H1 (cell line): ENCODE data around the gene RCC2. TPM values are rescaled to one million over a fixed set of nuclear protein-coding genes. Genes with fewer than 3 reads are reported as not detected.

Experiments used
- CTCF ChIA-PET: fragments of 300-600 bp; sonication (Branson Sonifier 250); formaldehyde crosslinking; loops from one replicate; lab custom pipeline; 2021; ENCODE audit not compliant: partially characterized antibody; lab: Charles Lee
- POLR2A ChIA-PET: fragments of 300-600 bp; sonication (Branson Sonifier 250); formaldehyde crosslinking; loops from one replicate; lab custom pipeline; 2021; ENCODE audit warnings: inconsistent platforms; ENCODE audit not compliant: partially characterized antibody; lab: Charles Lee
- DNase-seq, 2 experiments: peaks; one replicate each; pipeline versions ENCODE4 v3.0.0 to v3.0.0-alpha.2; 2010 to 2022; ENCODE audit warnings: low spot score in 2 of 2, low read depth in 1 of 2, mixed read lengths in 1 of 2
- FAIRE-seq: peaks from 2 replicates; lab custom pipeline; 2011; peaks lifted over from hg19 to GRCh38; lab: Jason Lieb, UNC
- H2AFZ ChIP-seq: 2 replicates; pipeline ENCODE4 v1.8.1; 2012; ENCODE audit warnings: low read length, inconsistent platforms
- H2AK5ac ChIP-seq: 2 replicates; pipeline ENCODE4 v1.6.1; 2013; ENCODE audit warnings: low read depth, low read length
- H2BK120ac ChIP-seq: replicated peaks from 2 replicates; pipeline ENCODE3; 2013; ENCODE audit warnings: low read depth, low read length, inconsistent platforms
- H2BK12ac ChIP-seq: 2 replicates; pipeline ENCODE4 v1.6.1; 2013; ENCODE audit warnings: low read depth, low read length
- H2BK15ac ChIP-seq: 2 replicates; pipeline ENCODE4 v1.6.1; 2013; ENCODE audit warnings: low read length
- H2BK20ac ChIP-seq: 2 replicates; pipeline ENCODE4 v1.6.1; 2013; ENCODE audit warnings: low read length
- H2BK5ac ChIP-seq: 2 replicates; pipeline ENCODE4 v1.6.1; 2013; ENCODE audit warnings: low read depth, low read length
- H3K14ac ChIP-seq: 2 replicates; pipeline ENCODE4 v1.6.1; 2013; ENCODE audit warnings: inconsistent platforms; ENCODE audit not compliant: insufficient read length
- H3K18ac ChIP-seq: 2 replicates; pipeline ENCODE4 v1.6.1; 2013; ENCODE audit warnings: low read length; ENCODE audit errors: extremely low read depth
- H3K23ac ChIP-seq: 2 replicates; pipeline ENCODE4 v1.6.1; 2013; ENCODE audit warnings: inconsistent platforms; ENCODE audit not compliant: insufficient read length
- H3K23me2 ChIP-seq: 2 replicates; pipeline ENCODE4 v1.6.1; 2013; ENCODE audit warnings: low read depth, low read length
- H3K27ac ChIP-seq: 2 replicates; pipeline ENCODE4 v1.6.1; 2011; ENCODE audit warnings: low read depth, low read length, inconsistent platforms
- H3K27me3 ChIP-seq, 4 experiments: replicated peaks in 1 of 4; 1 replicate in 1 of 4; 2 replicates in 3 of 4; pipeline versions ENCODE4 v1.6.1 to v1.8.1; 2011 to 2013; ENCODE audit warnings: low read length in 3 of 4, mild to moderate bottlenecking in 3 of 4, inconsistent platforms in 2 of 4, mixed read lengths in 2 of 4, moderate library complexity in 1 of 4; ENCODE audit not compliant: control insufficient read depth in 3 of 4, insufficient read depth in 3 of 4; ENCODE audit errors: extremely low read depth in 1 of 4
- H3K36me3 ChIP-seq, 4 experiments: 2 replicates each; pipeline versions ENCODE4 v1.6.1 to v1.8.1; 2011 to 2013; ENCODE audit warnings: mild to moderate bottlenecking in 4 of 4, low read length in 3 of 4, moderate library complexity in 2 of 4, control low read depth in 1 of 4, inconsistent platforms in 1 of 4; ENCODE audit not compliant: insufficient read depth in 4 of 4, control insufficient read depth in 2 of 4
- H3K4ac ChIP-seq: replicated peaks from 2 replicates; pipeline ENCODE3; 2013; ENCODE audit warnings: low read length, low read depth, mixed read lengths, inconsistent platforms; ENCODE audit not compliant: insufficient read length
- H3K4me1 ChIP-seq, 4 experiments: replicated peaks in 1 of 4; 1 replicate in 1 of 4; 2 replicates in 3 of 4; pipeline versions ENCODE4 v1.6.1 to v1.8.1; 2011 to 2013; ENCODE audit warnings: low read length in 3 of 4, inconsistent platforms in 2 of 4, mixed read lengths in 1 of 4; ENCODE audit not compliant: insufficient read depth in 4 of 4, control insufficient read depth in 3 of 4
- H3K4me2 ChIP-seq, 2 experiments: 2 replicates each; pipeline versions ENCODE4 v1.6.1 to v1.8.1; 2011 to 2013; ENCODE audit warnings: low read depth in 2 of 2, low read length in 2 of 2, control low read depth in 1 of 2, inconsistent platforms in 1 of 2, mild to moderate bottlenecking in 1 of 2; ENCODE audit not compliant: insufficient read depth in 1 of 2
- H3K4me3 ChIP-seq, 4 experiments: fragments of 200-600, 300-600 bp in 1 of 4; sonication (generic), shearing (Covaris generic), sonication (Bioruptor Twin) in 1 of 4; 2 replicates each; pipeline versions ENCODE4 v1.5.1 to v1.8.1; 2011 to 2016; ENCODE audit warnings: low read length in 4 of 4, low read depth in 3 of 4, control low read depth in 2 of 4, inconsistent platforms in 2 of 4, mild to moderate bottlenecking in 2 of 4, mixed read lengths in 1 of 4, moderate library complexity in 1 of 4; ENCODE audit not compliant: insufficient read depth in 2 of 4; ENCODE audit errors: extremely low read depth in 1 of 4
- H3K56ac ChIP-seq: replicated peaks from 2 replicates; pipeline ENCODE3; 2013; ENCODE audit warnings: low read depth, mild to moderate bottlenecking, mixed read lengths, low read length, inconsistent platforms; ENCODE audit not compliant: insufficient read length
- H3K79me1 ChIP-seq: 2 replicates; pipeline ENCODE4 v1.6.1; 2013; ENCODE audit warnings: low read depth, low read length, control low read depth
- H3K79me2 ChIP-seq, 2 experiments: 2 replicates each; pipeline versions ENCODE4 v1.6.1 to v1.8.1; 2012 to 2013; ENCODE audit warnings: low read length in 2 of 2, mild to moderate bottlenecking in 2 of 2, inconsistent platforms in 1 of 2; ENCODE audit not compliant: insufficient read depth in 2 of 2, control insufficient read depth in 1 of 2
- H3K9ac ChIP-seq, 4 experiments: replicated peaks in 1 of 4; 1 replicate in 1 of 4; 2 replicates in 3 of 4; pipeline versions ENCODE4 v1.6.1 to v1.8.1; 2011 to 2013; ENCODE audit warnings: low read depth in 3 of 4, low read length in 3 of 4, control low read depth in 2 of 4, mild to moderate bottlenecking in 2 of 4, moderate library complexity in 2 of 4, inconsistent platforms in 1 of 4; ENCODE audit errors: extremely low read depth in 1 of 4
- H3K9me3 ChIP-seq, 2 experiments: 2 replicates each; pipeline versions ENCODE4 v1.6.1 to v1.8.1; 2012 to 2013; ENCODE audit warnings: mild to moderate bottlenecking in 2 of 2, moderate library complexity in 2 of 2, control low read depth in 1 of 2, inconsistent platforms in 1 of 2, low read depth in 1 of 2, low read length in 1 of 2, mixed read lengths in 1 of 2; ENCODE audit not compliant: insufficient read depth in 2 of 2
- H4K20me1 ChIP-seq, 2 experiments: replicated peaks in 1 of 2; 2 replicates each; pipeline versions ENCODE3 to v1.8.1; 2011 to 2013; ENCODE audit warnings: inconsistent platforms in 2 of 2, low read length in 2 of 2, mild to moderate bottlenecking in 1 of 2; ENCODE audit not compliant: insufficient read depth in 2 of 2, control insufficient read depth in 1 of 2
- H4K5ac ChIP-seq: 2 replicates; pipeline ENCODE4 v1.6.1; 2013; ENCODE audit warnings: low read length, low read depth, mixed read lengths, inconsistent platforms; ENCODE audit not compliant: insufficient read length
- H4K8ac ChIP-seq: 2 replicates; pipeline ENCODE4 v1.8.0; 2013; ENCODE audit warnings: mild to moderate bottlenecking, moderate library complexity, low read length, inconsistent platforms; ENCODE audit not compliant: insufficient read depth; ENCODE audit errors: extremely low read depth
- H4K91ac ChIP-seq: replicated peaks from 2 replicates; pipeline ENCODE3; 2013; ENCODE audit warnings: low read length, mixed read lengths, inconsistent platforms; ENCODE audit not compliant: insufficient read length
- ATF3 ChIP-seq: IDR thresholded peaks from 2 replicates; pipeline ENCODE4 v1.6.1; 2011; ENCODE audit warnings: low read depth, mild to moderate bottlenecking, low read length; ENCODE audit not compliant: insufficient read depth
- BRCA1 ChIP-seq: IDR thresholded peaks from 2 replicates; pipeline ENCODE4 v1.6.1; 2012; ENCODE audit warnings: low read depth, low read length, improper control_type of control experiment
- CHD1 ChIP-seq: IDR thresholded peaks from 2 replicates; pipeline ENCODE4 v1.6.1; 2012; ENCODE audit warnings: low read depth, low read length, improper control_type of control experiment
- FOSL1 ChIP-seq: IDR thresholded peaks from 2 replicates; pipeline ENCODE4 v1.6.1; 2011; ENCODE audit warnings: mild to moderate bottlenecking, low read depth, low read length, moderate library complexity; ENCODE audit not compliant: insufficient read depth
- GABPA ChIP-seq: IDR thresholded peaks from 2 replicates; pipeline ENCODE4 v1.6.1; 2011; ENCODE audit warnings: mild to moderate bottlenecking, low read length, moderate library complexity, borderline replicate concordance; ENCODE audit not compliant: insufficient read depth
- NRF1 ChIP-seq: IDR thresholded peaks from 2 replicates; pipeline ENCODE4 v1.6.1; 2011; ENCODE audit warnings: mild to moderate bottlenecking, low read depth, low read length, improper control_type of control experiment
- PHF8 ChIP-seq: fragments of 200-600 bp; sonication (generic); conservative IDR thresholded peaks from 2 replicates; pipeline ENCODE4 v1.7.1; 2012; ENCODE audit warnings: low read depth, mild to moderate bottlenecking, inconsistent platforms, low read length, moderate library complexity
- POLR2A ChIP-seq, 2 experiments: IDR thresholded peaks; 1 replicate in 1 of 2; 2 replicates in 1 of 2; pipeline ENCODE4 v1.6.1; 2011; ENCODE audit warnings: low read depth in 2 of 2, low read length in 2 of 2, mild to moderate bottlenecking in 2 of 2; ENCODE audit errors: control extremely low read depth in 1 of 2
- RAD21 ChIP-seq, 2 experiments: IDR thresholded peaks in 1 of 2; conservative IDR thresholded peaks in 1 of 2; 2 replicates each; pipeline ENCODE4 v1.6.1; 2011; ENCODE audit warnings: low read depth in 2 of 2, low read length in 2 of 2, improper control_type of control experiment in 1 of 2, inconsistent platforms in 1 of 2, mild to moderate bottlenecking in 1 of 2, moderate library complexity in 1 of 2
- RNF2 ChIP-seq: fragments of 200-900, 300-1000 bp; sonication (generic); IDR thresholded peaks from 2 replicates; pipeline ENCODE4 v1.7.1; 2016; ENCODE audit warnings: borderline replicate concordance, low read depth, mild to moderate bottlenecking, antibody characterized with exemption, low read length; ENCODE audit not compliant: poor library complexity, severe bottlenecking; ENCODE audit errors: missing control alignments
- SRF ChIP-seq: IDR thresholded peaks from 2 replicates; pipeline ENCODE4 v1.6.1; 2011; ENCODE audit warnings: mild to moderate bottlenecking, low read depth, low read length, moderate library complexity
- WGBS, 2 experiments: shearing (Covaris generic) in 1 of 2; methylation state at CpG; one replicate each; pipeline versions ENCODE4 v1.1.6 to v1.1.7; 2013 to 2015; ENCODE audit warnings: low lambda C conversion rate in 2 of 2, mixed read lengths in 2 of 2, inconsistent platforms in 1 of 2, low coverage in 1 of 2, missing lambda C conversion rate in 1 of 2; ENCODE audit not compliant: insufficient replicate concordance in 2 of 2, insufficient coverage in 1 of 2, insufficient read length in 1 of 2; ENCODE audit errors: extremely low coverage in 1 of 2, missing lambda C conversion rate in 1 of 2; 5-methylcytosine and 5-hydroxymethylcytosine counted together
- polyA plus RNA-seq, 7 experiments: library from polyadenylated mRNA; depleted of rRNA in 3 of 7; stranded (reverse) in 5 of 7; unstranded in 2 of 7; fragments of >200 nt in 5 of 7; fragments of 200-250 nt in 2 of 7; gene quantifications; 1 replicate in 5 of 7; 2 replicates in 1 of 7; 4 replicates in 1 of 7; pipeline versions ENCODE4 v1.2.1 to v1.2.3, GENCODE V29; 2011 to 2013; ENCODE audit warnings: missing spikeins in 2 of 7, mixed read lengths in 2 of 7
- total RNA-seq: library from RNA; stranded (reverse); fragmentation: NEBNext Ultra II Directional; extraction: Animal tissue kit (Norgen Biotek cat#: 25700); gene quantifications from 2 replicates; pipeline ENCODE4 v1.2.1, GENCODE V29; 2021
- TF ChIP-seq, protein P1 (sequence below): IDR thresholded peaks from 2 replicates; pipeline ENCODE4 v1.6.1; 2011; ENCODE audit warnings: low read length, improper control_type of control experiment

Gene RCC2
- total and polyA plus RNA-seq, 2 of the 8 experiments (the other 6 are each of a cell fraction or from before 2014, with no cell fraction given): 229 to 455 TPM

GRCh38 chr1:17462669-17463068 is 23.2 kb upstream of the RCC2 start:
- Histone ChIP-seq H4K5ac (no peak overlapping the region), H3K4me1 (peaks cover 0 to 2% (median 0%) of the 10 kb centered on the region in 4 experiments; a peak in 2 of 7 replicates), H3K18ac (no peak overlapping the region), H3K4me3 (no peak overlapping the region), H3K79me2 (no peaks in the 10 kb centered on the region), H3K36me3 (no peaks in the 10 kb centered on the region), H3K23ac (no peak overlapping the region), H2BK15ac (no peak overlapping the region), H3K4me2 (no peak overlapping the region), H3K14ac (no peak overlapping the region), H2BK5ac (no peak overlapping the region), H4K91ac (no peak overlapping the region), H2BK120ac (no peak overlapping the region), H2AK5ac (0 out of 2 replicates have a peak overlapping the region, but pooled peaks have one; percentile 56), H3K27ac (no peak overlapping the region), H3K9ac (no peak overlapping the region), H3K79me1 (no peaks in the 10 kb centered on the region), H4K20me1 (no peaks in the 10 kb centered on the region), H3K56ac (no peak overlapping the region), H3K9me3 (no peaks in the 10 kb centered on the region), H2BK12ac (peak overlapping the region; percentile 89; the same call in 1 of the 2 replicates), H3K23me2 (no peaks in the 10 kb centered on the region), H4K8ac (no peak overlapping the region), H3K27me3 (no peaks in the 10 kb centered on the region), H2BK20ac (0 out of 2 replicates have a peak overlapping the region, but pooled peaks have one; percentile 88), H2AFZ (no peak overlapping the region), H3K4ac (no peak overlapping the region)
- FAIRE-seq (no peak), DNase-seq (no peak)
- ChIA-PET POLR2A (no interaction called here), CTCF (no interaction called here)
- 75% methylated on average over 5 of the region's 5 CpGs; no CpG with 5 or more reads in 1 of the 2 experiments for WGBS, 2 experiments
- no peak for TF ChIP-seq RNF2
- no peak for TF ChIP-seq ATF3
- TF ChIP-seq SRF: no peak
- TF ChIP-seq NRF1: no peak
- TF ChIP-seq PHF8: no peak
- no peak for TF ChIP-seq FOSL1
- no peak for TF ChIP-seq BRCA1
- no peak for TF ChIP-seq RAD21 (IDR thresholded peaks at IDR 0.05 in 1 of 2, conservative IDR thresholded peaks at IDR 0.05 in 1 of 2; ENCODE audit: low read depth in 2 of 2, low read length in 2 of 2)
- TF ChIP-seq, protein P1, sequence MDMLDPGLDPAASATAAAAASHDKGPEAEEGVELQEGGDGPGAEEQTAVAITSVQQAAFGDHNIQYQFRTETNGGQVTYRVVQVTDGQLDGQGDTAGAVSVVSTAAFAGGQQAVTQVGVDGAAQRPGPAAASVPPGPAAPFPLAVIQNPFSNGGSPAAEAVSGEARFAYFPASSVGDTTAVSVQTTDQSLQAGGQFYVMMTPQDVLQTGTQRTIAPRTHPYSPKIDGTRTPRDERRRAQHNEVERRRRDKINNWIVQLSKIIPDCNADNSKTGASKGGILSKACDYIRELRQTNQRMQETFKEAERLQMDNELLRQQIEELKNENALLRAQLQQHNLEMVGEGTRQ: no peak
- TF ChIP-seq POLR2A (IDR thresholded peaks at IDR 0.05; ENCODE audit: control extremely low read depth in 1 of 2, low read depth in 2 of 2, low read length in 2 of 2): no peak
- no peak for TF ChIP-seq CHD1
- no peak for TF ChIP-seq GABPA
